NCI-H2196 treated with DMSO at 0.1 percent for 48 hours (cell line): ENCODE data around the gene TMEM132C.
A peak's percentile ranks its signal among the peaks of the same experiment; 100 is the strongest.

ENCODE experiments used
- DNase-seq: peaks from one replicate; lab custom pipeline; 2025; ENCODE audit not compliant: unreplicated experiment; lab: John Stamatoyannopoulos, UW

The TMEM132C gene

GRCh38 chr12:128337431-128338170 lies 70.6 kb downstream of the TMEM132C start:
- no peak for DNase-seq

- no peak for DNase-seq
Observed at GRCh38 chr12:128338386-128339125, 71.6 kb downstream of the TMEM132C start.

- DNase-seq = no peak
Observed at GRCh38 chr12:128339126-128339520, 72.2 kb downstream of the TMEM132C start.

GRCh38 chr12:128339631-128340030 lies 72.7 kb downstream of the TMEM132C start:
- no peak for DNase-seq

- DNase-seq = no peak
Observed at GRCh38 chr12:128353301-128353700, 86.3 kb downstream of the TMEM132C start.

- DNase-seq = no peak
Observed at GRCh38 chr12:128356547-128356946, 89.6 kb downstream of the TMEM132C start.

- DNase-seq = no peak
Observed at GRCh38 chr12:128361400-128361995, 94.5 kb downstream of the TMEM132C start.

- no peak for DNase-seq
Observed at GRCh38 chr12:128365032-128365431, 98.1 kb downstream of the TMEM132C start.

GRCh38 chr12:128365651-128366231 lies 98.8 kb downstream of the TMEM132C start:
- no peak for DNase-seq

GRCh38 chr12:128367961-128368360 lies 101.0 kb downstream of the TMEM132C start:
- DNase-seq = no peak

GRCh38 chr12:128381541-128381940 lies 114.6 kb downstream of the TMEM132C start:
- DNase-seq = no peak

GRCh38 chr12:128381946-128382345 lies 115.0 kb downstream of the TMEM132C start:
- no peak for DNase-seq

GRCh38 chr12:128382946-128383345 lies 116.0 kb downstream of the TMEM132C start:
- no peak for DNase-seq

GRCh38 chr12:128383357-128383937 lies 116.5 kb downstream of the TMEM132C start:
- DNase-seq = no peak

- DNase-seq = no peak
Observed at GRCh38 chr12:128385736-128386135, 118.8 kb downstream of the TMEM132C start.

GRCh38 chr12:128387811-128388422 lies 120.9 kb downstream of the TMEM132C start:
- DNase-seq = no peak

- peak; percentile 39 for DNase-seq
Observed at GRCh38 chr12:128388461-128389000, 121.6 kb downstream of the TMEM132C start.

- DNase-seq = no peak
Observed at GRCh38 chr12:128393346-128393745, 126.4 kb downstream of the TMEM132C start.

- no peak for DNase-seq
Observed at GRCh38 chr12:128394137-128394536, 127.2 kb downstream of the TMEM132C start.

GRCh38 chr12:128399253-128399652 lies 132.3 kb downstream of the TMEM132C start:
- no peak for DNase-seq
